GM18909 (cell line): Measurements from ENCODE around the gene AKAP12.
A peak's percentile ranks its signal among the peaks of the same experiment; 100 is the strongest.
"Not testable (repeated sequence)": the region's sequence is repeated elsewhere in the genome, so short reads cannot be mapped to it uniquely, and the experiment has no call there.

ENCODE experiments used
- ATAC-seq: cut with Tn5 transposase; IDR thresholded peaks from one replicate; pipeline ENCODE4 v1.9.1; 2021; ENCODE audit warnings: mild to moderate bottlenecking; ENCODE audit not compliant: unreplicated experiment, poor library complexity

AKAP12 gene

GRCh38 chr6:151374036-151374683 lies 134.4 kb downstream of the AKAP12 start:
- ATAC-seq, result no peak

DNA sequence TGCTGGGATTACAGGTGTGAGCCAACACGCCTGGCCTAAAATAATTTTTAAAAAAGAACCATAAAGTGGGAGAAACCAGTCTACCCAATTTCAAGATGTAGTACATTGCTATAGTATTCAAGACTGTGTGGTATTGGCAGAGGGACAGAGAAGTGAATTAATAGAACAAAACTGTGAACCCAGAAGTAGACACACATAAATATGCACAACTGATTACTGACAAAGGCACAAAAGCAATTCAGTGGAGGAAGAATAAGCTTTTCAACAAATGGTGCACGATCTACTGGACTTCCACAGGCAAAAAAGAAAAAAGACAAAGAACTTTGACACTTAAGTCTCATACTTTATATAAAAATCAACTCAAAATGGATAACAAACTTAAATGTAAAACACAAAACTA lies 136.1 kb downstream of the AKAP12 start:
- no peak for ATAC-seq

- peak; percentile 38 for ATAC-seq
These were observed 136.7 kb downstream of the AKAP12 start for GRCh38 chr6:151376440-151376839.

DNA sequence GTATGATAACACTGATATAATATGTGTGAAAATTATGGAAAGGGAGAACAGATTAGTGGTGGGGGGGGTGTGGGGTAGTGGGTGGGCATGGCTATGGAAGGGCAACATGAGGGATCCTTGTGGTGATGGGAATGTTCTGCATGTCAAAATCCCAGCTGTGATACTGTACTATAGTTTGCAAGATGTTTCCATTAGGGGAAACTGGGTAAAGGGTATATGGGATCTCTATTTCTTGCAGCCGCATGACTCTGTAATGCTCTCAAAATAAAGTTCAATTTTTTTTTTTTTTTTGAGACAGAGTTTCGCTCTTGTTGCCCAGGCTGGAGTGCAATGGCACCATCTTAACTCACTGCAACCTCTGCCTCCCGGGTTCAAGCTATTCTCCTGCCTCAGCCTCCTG lies 137.3 kb downstream of the AKAP12 start:
- ATAC-seq, result no peak

GRCh38 chr6:151379933-151380847 lies 140.4 kb downstream of the AKAP12 start:
- peak; percentile 50 for ATAC-seq

DNA sequence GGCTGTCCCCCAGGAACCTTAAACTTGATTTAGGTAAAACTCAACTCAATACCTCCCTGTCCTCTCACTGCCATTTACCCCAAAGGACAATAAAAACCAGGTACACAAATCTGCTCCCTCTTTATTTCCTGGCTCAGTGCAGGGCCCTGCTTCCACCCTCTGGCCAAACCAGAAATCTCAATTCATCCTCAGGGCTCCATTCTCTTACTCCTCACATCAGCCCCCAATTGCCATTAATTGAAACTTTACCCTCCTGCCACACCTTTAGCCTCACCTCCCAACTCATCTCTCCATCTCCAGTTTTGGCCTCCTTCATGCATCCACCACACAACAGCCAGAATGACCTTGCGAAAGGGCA lies 141.1 kb downstream of the AKAP12 start:
- peak; percentile 32 for ATAC-seq

DNA sequence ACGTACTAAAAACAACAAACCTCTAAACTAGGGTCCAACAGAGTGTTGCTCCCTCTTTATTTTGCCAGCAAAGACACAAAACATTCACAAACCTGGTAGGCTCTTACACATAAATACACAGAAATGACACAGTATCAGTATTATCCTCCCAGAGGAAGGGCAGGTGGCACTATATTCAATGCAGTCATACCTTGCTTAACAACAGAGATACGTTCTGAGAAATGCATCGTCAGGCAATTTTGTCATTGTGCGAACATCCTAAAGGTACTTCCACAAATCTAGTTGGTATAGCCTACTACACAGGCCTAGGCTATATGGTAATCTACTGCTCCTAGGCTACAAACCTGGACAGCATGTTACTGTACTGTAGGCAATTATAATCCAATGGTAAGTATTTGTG lies 142.0 kb downstream of the AKAP12 start:
- no peak for ATAC-seq

- ATAC-seq, result not testable (repeated sequence)
These were observed 142.9 kb downstream of the AKAP12 start for GRCh38 chr6:151382631-151383030.

DNA sequence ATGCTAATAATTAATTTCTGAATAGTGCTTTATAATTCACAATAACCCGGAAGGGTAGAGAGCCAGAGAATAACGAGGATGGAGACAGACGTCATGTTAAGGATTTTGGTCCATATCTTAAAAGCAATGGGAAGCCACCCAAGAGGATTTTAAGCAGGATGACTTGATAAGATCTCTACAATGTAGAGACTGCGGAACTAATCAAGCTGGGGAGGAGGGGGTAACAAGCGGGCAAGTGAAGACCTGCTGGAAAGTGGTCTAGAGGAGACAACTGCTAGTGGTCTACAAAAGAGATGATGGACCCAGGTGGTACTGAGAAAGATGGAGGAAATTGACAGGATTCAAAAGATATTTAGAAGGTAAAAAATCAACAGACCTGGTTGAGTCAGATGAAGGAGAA lies 144.4 kb downstream of the AKAP12 start:
- ATAC-seq, result no peak

DNA sequence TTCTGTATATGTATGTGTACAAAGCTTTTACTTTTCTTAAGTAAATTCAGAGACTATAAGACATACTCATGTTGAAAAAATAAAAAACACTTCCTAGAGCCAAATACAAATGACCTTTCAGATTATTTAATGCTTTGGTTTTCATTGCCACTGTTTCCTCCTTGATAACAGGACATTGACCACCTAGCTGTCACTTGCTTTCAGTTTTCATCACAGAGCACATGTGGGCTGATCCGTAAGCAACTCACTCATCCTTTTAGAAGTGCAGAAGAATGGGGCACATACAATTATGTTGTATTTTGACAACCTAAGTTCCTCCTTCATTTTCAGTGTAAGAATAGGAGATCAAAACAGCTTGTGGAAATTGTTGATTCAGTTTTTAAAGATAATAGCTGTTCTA lies 145.4 kb downstream of the AKAP12 start:
- no peak for ATAC-seq

GRCh38 chr6:151387175-151387970 lies 147.6 kb downstream of the AKAP12 start:
- ATAC-seq, result no peak

GRCh38 chr6:151388236-151388635 lies 148.5 kb downstream of the AKAP12 start:
- no peak for ATAC-seq

GRCh38 chr6:151388997-151389617 lies 149.3 kb downstream of the AKAP12 start:
- no peak for ATAC-seq

GRCh38 chr6:151389618-151390275 lies 150.0 kb downstream of the AKAP12 start:
- peak; percentile 72 for ATAC-seq

- peak; percentile 85 for ATAC-seq
These were observed 150.6 kb downstream of the AKAP12 start for GRCh38 chr6:151390276-151390850.

DNA sequence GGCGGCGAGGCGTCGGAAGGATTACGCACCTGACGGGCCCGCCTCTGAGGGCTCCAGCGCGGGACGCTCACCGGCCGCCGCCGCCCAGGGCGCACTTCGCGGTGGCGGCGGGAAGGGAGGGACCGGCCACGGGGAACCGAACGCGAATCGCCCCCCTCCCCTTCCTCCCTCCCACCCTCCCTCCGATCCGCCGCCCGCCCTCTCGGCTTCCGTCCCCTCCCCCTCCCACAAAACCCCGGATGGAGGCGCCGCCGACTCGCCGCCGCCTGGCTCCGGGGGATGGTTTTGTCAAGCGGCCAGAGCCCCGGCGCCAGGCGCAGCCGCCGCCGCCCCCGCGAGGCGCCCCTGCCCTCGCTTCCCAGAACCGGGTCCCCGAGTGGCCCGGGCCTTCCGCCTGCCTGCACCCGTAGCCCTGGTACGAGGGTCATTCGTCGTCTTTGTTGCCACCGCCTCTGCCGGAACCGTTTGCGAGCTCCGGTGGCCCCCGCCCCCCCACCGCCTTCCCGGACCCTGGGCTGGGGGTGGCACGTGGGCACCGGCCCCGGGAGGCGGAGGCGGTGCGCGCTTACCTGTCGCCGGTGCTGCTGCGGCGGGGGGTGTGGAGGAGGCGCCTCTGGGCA lies 151.2 kb downstream of the AKAP12 start:
- ATAC-seq, result peak; percentile 7

GRCh38 chr6:151391471-151392413 lies 152.0 kb downstream of the AKAP12 start, which contains the start of gene ZBTB2:
ZBTB2 (minus strand) TSS chr6:151391559; CDS start chr6:151373637, 17,922 bp downstream.
- ATAC-seq, result peak; percentile 12

- ATAC-seq, result no peak
These were observed 152.7 kb downstream of the AKAP12 start for GRCh38 chr6:151392427-151392826.
